Muscle layer of duodenum (tissue), 2 donors: Measurements from ENCODE around the gene EVI5.
"Not testable (repeated sequence)": the region's sequence is repeated elsewhere in the genome, so short reads cannot be mapped to it uniquely, and the experiment has no call there.

Experiments used
- H3K27ac ChIP-seq: one replicate; pipeline ENCODE4 v1.7.0; 2013; ENCODE audit warnings: mild to moderate bottlenecking, low read length
- H3K27me3 ChIP-seq: one replicate; pipeline ENCODE4 v1.7.0; 2013; ENCODE audit warnings: low read depth, mild to moderate bottlenecking, control low read depth, low read length
- H3K36me3 ChIP-seq, 2 donors: one replicate each; pipeline ENCODE4 v1.7.0; 2013; ENCODE audit warnings: low read length in 2 of 2, control low read depth in 1 of 2, mild to moderate bottlenecking in 1 of 2; ENCODE audit not compliant: insufficient read depth in 2 of 2, control insufficient read depth in 1 of 2
- H3K4me1 ChIP-seq, 2 donors: one replicate each; pipeline ENCODE4 v1.7.0; 2013; ENCODE audit warnings: low read length in 2 of 2, mild to moderate bottlenecking in 2 of 2, control low read depth in 1 of 2, moderate library complexity in 1 of 2; ENCODE audit not compliant: insufficient read depth in 2 of 2, control insufficient read depth in 1 of 2
- H3K4me3 ChIP-seq, 2 donors: one replicate each; pipeline ENCODE4 v1.7.0; 2013; ENCODE audit warnings: low read length in 2 of 2, low read depth in 1 of 2, mild to moderate bottlenecking in 1 of 2
- H3K9me3 ChIP-seq, 2 donors: one replicate each; pipeline ENCODE4 v1.7.0; 2013; ENCODE audit warnings: low read length in 2 of 2, control low read depth in 1 of 2, mild to moderate bottlenecking in 1 of 2; ENCODE audit not compliant: control insufficient read depth in 1 of 2
- donor health status: healthy.

EVI5 gene

DNA sequence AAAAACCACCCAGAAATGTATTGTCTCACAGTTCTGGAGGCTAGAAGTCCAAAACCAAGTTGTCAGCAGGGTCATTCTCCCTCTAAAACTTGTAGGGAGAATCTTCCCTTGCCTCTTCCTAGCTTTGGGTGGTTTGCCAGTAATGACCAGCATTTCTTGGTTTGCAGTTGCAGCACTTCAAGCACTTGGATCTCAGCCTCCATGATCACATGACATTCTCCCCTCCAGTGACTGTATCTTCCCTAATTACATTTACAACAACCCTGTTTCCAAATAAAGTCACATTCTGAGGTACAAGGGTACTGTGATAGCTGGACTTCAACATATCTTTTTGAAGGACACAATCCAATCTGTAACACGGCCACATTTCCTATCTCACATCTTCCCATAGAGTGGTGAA, 37.2 kb downstream of the EVI5 start:
- Histone ChIP-seq H3K36me3 (no peaks in the 10 kb centered on the region), H3K4me1 (peaks cover 0 to 5% of the 10 kb centered on the region in 2 donors), H3K9me3 (no peaks in the 10 kb centered on the region), H3K27ac (no peak overlapping the region), H3K27me3 (no peaks in the 10 kb centered on the region), H3K4me3 (no peak overlapping the region)

DNA sequence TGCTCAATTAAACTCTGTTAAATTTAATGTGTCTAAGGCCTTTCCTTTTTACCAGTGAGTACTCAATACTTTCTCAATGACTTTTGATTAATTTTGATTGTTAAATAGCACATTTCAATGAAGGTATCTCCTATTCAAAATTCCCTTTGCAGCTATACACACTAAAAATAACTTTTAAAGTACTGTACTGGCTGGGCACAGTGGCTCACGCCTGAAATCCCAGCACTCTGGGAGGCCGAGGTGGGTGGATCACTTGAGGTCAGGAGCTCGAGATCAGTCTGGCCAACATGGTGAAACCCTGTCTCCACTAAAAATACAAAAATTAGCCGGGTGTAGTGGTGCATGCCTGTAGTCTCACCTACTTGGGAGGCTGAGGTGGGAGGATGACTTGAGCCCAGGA, 38.7 kb downstream of the EVI5 start:
- not testable (repeated sequence) for H3K27ac ChIP-seq, H3K4me1 ChIP-seq, H3K9me3 ChIP-seq, H3K27me3 ChIP-seq, H3K4me3 ChIP-seq, H3K36me3 ChIP-seq

DNA sequence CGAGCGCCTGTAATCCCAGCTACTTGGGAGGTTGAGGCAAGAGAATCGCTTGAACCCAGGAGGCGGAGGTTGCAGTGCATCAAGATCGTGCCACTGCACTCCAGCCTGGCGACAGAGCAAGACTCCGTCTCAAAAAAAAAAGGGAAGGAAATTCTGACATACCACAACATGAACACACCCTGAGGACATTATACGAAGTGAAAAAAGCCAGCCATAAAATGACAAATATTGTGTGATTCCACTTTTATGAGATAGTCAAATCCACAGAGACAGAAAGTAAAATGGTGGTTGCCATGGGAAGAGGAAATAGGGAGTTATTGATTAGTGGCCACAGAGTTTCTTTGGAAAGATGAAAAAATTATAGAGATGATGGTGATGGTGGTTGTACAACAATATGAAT, 41.7 kb downstream of the EVI5 start:
- H3K4me3 ChIP-seq = no peak overlapping the region
- no peaks in the 10 kb centered on the region for H3K27me3 ChIP-seq
- no peaks in the 10 kb centered on the region for H3K36me3 ChIP-seq
- H3K9me3 ChIP-seq = no peaks in the 10 kb centered on the region
- no peak overlapping the region for H3K27ac ChIP-seq
- H3K4me1 ChIP-seq = peaks cover 0 to 5% of the 10 kb centered on the region in 2 donors

DNA sequence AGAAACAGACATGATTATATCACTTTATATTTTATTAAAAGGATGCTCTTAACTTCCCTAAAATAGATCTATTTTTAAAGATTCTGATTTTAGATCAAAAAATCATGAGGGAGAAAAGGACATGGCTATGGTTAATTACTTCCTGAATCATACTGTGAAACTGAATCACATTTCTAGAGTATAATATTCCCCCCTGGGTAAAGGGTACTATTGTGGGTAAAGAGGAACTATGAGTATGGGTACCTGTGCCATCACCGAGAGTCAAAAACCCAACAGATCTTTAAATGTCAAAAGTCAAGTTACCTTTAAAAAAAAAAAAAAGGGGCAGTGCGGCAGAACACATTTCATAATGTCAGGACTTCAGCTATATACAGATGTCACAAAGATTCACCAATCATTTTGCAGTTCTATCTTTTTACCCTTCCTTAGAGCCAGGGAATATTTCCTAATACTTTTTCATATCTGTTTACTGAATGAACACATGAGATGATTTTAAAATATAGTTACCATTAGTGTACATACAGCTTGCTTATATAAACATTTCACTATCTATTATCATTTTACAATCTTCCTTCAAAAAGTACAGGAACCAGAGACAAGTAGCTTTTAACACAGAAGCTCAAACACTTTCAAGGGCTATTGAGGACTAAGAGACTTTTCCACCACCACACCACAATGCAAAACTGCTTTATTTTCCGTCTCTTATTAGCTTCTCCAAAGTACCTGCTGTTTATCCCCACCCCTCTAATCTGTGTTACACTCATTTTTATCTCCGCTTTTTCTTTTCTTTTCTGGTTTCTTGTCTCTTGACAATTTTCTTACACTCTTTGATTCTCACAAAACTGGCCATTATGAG, 45.0 kb downstream of the EVI5 start:
- no peaks in the 10 kb centered on the region for H3K27me3 ChIP-seq
- H3K27ac ChIP-seq = no peak overlapping the region
- no peaks in the 10 kb centered on the region for H3K9me3 ChIP-seq
- no peak overlapping the region for H3K4me3 ChIP-seq
- no peaks in the 10 kb centered on the region for H3K4me1 ChIP-seq
- peaks cover 0 to 4% of the 10 kb centered on the region in 2 donors for H3K36me3 ChIP-seq

DNA sequence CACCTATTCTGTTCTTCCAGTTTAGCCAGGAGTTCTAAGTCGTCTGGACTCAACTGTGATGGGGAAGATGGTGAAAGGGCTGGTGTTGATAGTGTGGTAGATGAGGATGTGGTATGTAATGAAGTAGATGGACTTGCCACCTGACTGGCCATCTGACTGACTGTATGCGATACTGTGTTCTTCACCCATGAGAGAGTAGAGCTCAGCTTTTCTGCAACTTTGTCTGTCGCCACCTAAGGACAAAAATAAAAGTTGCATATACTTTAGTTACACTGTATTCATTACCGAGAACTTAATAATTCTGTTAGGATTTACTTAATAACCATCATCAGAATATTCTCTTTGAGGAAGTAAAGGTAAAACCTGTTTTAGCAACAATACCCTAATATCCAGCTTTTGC, 48.5 kb downstream of the EVI5 start:
- H3K4me1 ChIP-seq = no peaks in the 10 kb centered on the region
- no peaks in the 10 kb centered on the region for H3K9me3 ChIP-seq
- no peaks in the 10 kb centered on the region for H3K27me3 ChIP-seq
- peaks cover 6 to 14% of the 10 kb centered on the region in 2 donors for H3K36me3 ChIP-seq
- H3K4me3 ChIP-seq = no peak overlapping the region
- no peak overlapping the region for H3K27ac ChIP-seq

DNA sequence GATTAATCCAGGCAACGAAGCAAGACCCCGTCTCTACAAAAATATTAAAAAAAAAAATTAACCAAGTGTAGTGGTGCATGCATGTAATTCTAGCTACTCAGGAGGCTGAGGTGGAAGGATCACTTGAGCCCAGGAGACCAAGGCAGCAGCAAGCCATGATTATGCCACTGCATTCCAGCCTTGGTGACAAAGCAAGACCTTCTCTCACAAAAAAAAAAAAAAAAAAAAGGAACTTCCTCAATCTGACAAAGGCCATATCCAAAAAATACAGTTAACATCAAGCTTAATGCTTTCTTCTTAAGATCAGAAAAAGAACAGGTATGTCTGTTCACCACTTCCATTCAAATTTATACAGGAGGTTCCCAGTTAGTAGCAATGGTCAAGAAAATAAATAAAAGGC, 54.4 kb downstream of the EVI5 start:
- Histone ChIP-seq H3K27ac (no peak overlapping the region), H3K9me3 (no peaks in the 10 kb centered on the region), H3K4me3 (no peak overlapping the region), H3K4me1 (no peaks in the 10 kb centered on the region), H3K27me3 (no peaks in the 10 kb centered on the region), H3K36me3 (peaks cover 6 to 14% of the 10 kb centered on the region in 2 donors)

DNA sequence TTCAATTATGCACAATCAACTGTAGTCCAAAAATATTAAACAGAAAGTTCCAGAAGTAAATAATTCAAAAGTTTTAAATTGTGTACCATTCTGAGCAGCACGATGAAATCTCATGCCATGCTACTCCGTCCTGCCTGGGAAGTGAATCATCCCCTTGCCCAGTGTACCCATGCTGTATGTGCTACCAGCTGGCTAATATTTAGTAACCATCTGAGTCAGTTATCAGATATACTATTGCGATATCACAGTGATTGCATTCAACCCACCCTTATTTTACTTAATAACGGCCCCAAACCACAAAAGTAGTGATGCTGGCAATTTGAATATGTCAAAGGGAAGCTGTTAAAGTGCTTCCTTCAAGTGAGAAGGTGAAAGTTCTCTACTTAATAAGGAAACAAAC, 56.2 kb downstream of the EVI5 start:
- H3K9me3 ChIP-seq = no peaks in the 10 kb centered on the region
- no peak overlapping the region for H3K4me3 ChIP-seq
- peaks cover 0 to 8% of the 10 kb centered on the region in 2 donors for H3K36me3 ChIP-seq
- no peaks in the 10 kb centered on the region for H3K4me1 ChIP-seq
- H3K27me3 ChIP-seq = no peaks in the 10 kb centered on the region
- no peak overlapping the region for H3K27ac ChIP-seq

DNA sequence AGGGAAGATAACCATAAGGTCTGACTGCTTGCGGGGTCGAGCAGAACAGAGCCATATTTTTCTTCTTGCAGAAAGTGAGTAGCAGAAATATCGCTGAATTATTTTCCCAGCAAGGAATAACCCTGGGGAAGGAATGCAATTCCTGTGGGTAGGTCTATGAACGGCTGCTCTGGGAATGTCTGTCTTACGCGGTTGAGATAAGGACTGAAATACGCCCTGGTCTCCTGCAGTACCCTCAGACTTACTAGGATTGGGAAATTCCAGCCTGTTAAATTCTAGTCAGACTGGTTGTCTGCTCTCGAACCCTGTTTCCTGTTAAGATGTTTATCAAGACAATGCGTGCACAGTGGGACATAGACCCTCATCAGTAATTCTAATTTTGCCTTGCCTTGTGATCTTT, 61.2 kb downstream of the EVI5 start:
- H3K4me1 ChIP-seq, H3K27me3 ChIP-seq, H3K36me3 ChIP-seq, H3K4me3 ChIP-seq, H3K27ac ChIP-seq, H3K9me3 ChIP-seq: not testable (repeated sequence)

DNA sequence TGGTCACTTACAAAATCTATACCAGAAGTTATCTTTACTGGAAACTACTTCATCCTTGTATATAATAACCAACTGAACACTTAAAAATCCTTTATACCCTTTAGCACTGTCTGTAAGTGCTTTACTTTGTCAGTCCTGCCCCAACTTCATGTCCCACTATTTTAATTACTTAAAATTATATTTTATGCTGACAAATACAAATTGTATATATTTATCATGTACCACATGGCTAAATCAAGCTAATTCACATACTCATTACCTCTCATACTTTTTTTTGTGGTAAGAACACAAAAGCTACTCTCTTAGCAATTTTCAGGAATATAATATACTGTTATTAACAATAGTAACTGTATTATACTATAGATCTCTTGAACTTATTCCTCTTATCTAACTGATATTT, 63.0 kb downstream of the EVI5 start:
- H3K36me3 ChIP-seq = no peaks in the 10 kb centered on the region
- H3K9me3 ChIP-seq = no peaks in the 10 kb centered on the region
- no peaks in the 10 kb centered on the region for H3K27me3 ChIP-seq
- H3K4me1 ChIP-seq = no peaks in the 10 kb centered on the region
- no peak overlapping the region for H3K4me3 ChIP-seq
- H3K27ac ChIP-seq = no peak overlapping the region

DNA sequence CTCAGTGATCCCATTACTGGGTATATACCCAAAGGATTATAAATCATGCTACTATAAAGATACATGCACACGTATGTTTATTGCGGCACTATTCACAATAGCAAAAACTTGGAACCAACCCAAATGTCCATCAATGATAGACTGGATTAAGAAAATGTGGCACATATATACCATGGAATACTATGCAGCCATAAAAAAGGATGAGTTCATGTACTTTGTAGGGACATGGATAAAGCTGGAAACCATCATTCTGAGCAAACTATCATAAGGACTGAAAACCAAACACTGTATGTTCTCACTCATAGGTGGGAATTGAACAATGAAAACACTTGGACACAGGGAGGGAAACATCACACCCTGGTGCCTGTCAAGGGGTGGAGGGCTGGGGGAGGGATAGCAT, 63.8 kb downstream of the EVI5 start:
- not testable (repeated sequence) for H3K4me3 ChIP-seq, H3K9me3 ChIP-seq, H3K4me1 ChIP-seq, H3K27ac ChIP-seq, H3K27me3 ChIP-seq, H3K36me3 ChIP-seq

DNA sequence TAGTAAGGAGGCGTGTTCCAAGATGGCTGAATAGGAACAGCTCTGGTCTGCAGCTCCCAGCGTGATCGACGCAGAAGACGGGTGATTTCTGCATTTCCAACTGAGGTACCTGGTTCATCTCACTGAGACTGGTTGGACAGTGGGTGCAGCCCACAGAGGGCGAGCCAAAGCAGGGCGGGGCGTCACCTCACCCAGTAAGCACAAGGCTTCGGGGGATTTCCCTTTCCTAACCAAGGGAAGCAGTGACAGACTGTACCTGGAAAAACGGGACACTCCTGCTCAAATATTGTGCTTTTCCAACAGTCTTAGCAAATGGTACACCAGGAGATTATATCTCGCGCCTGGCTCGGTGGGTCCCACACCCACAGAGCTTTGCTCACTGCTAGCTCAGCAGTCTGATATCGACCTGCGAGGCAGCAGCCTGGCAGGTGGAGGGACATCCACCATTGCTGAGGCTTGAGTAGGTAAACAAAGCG, 69.4 kb downstream of the EVI5 start:
- not testable (repeated sequence) for H3K9me3 ChIP-seq, H3K27me3 ChIP-seq, H3K4me1 ChIP-seq

DNA sequence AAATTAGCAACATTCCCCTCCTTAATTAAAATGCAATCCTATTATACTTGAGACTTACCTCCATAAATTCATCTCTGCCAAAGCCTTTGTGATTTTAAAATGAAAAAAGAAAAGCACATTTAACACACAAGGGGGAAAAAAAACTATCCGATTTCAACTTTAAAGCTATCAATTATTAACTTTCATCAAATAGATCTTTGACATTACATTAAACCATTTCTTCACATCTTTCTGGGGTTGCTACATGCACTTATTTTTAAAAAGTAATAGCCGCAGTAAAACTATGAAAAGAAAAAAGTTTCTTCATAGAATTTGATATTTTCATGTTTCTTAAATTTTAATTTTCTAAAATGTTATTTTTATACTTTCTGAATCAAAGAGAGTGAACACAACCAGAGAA, 71.0 kb downstream of the EVI5 start:
- H3K27me3 ChIP-seq = no peaks in the 10 kb centered on the region

More for the DNA sequence above, 69.4 kb downstream of the EVI5 start:
- H3K36me3 ChIP-seq, H3K4me3 ChIP-seq, H3K27ac ChIP-seq: not testable (repeated sequence)

More for the DNA sequence above, 71.0 kb downstream of the EVI5 start:
- Histone ChIP-seq H3K9me3 (no peaks in the 10 kb centered on the region), H3K36me3 (no peaks in the 10 kb centered on the region), H3K4me3 (no peak overlapping the region), H3K27ac (no peak overlapping the region), H3K4me1 (no peaks in the 10 kb centered on the region)
